ENCODE measurements around the gene CYP26B1. TPM values are rescaled to one million over a fixed set of nuclear protein-coding genes. Genes with fewer than 3 reads are reported as not detected.

The CYP26B1 gene
- total and polyA plus RNA-seq, 4 donors, result 0.47 to 1.8 (median 0.65) TPM

DNA sequence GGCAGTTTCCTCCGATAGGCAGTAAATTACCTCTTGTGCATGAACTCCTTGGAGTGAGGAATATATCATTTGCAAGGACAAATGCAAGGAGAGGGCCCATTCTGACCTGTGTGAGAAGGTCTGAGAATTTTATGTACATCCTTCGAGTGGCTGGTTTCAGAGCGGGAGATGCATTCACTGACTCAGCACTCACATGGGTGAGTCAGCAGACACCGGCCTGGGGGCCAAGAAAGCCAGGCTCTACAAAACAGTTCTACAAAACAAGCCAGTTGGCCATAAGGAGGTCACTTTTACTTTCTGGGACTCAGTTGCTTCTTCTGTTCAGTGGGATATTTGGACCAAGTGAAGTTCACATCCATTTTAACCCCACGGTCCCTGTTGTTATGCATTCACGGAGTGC is 35.3 kb downstream of the CYP26B1 start:
- Histone ChIP-seq H3K9ac (ENCODE audit: low read depth in 1 of 2, low read length in 2 of 2) (no peak overlapping the region), H3K27ac (ENCODE audit: low read depth in 1 of 2, low read length in 2 of 2) (no peak overlapping the region), H3K4me3 (ENCODE audit: low read depth in 1 of 3, low read length in 3 of 3) (no peak overlapping the region), H3K36me3 (ENCODE audit: control insufficient read depth in 4 of 4, insufficient read depth in 3 of 4, low read depth in 1 of 4, low read length in 3 of 4) (no peaks in the 10 kb centered on the region), H3K9me3 (ENCODE audit: control insufficient read depth in 4 of 4, low read length in 3 of 4) (no peaks in the 10 kb centered on the region), H3K4me1 (ENCODE audit: control insufficient read depth in 4 of 4, insufficient read depth in 4 of 4, low read length in 3 of 4) (no peaks in the 10 kb centered on the region), H3K27me3 (ENCODE audit: control insufficient read depth in 4 of 4, insufficient read depth in 4 of 4, low read length in 3 of 4) (no peaks in the 10 kb centered on the region)
- peak; percentile 16 for DNase-seq (ENCODE audit: low spot score)
- TF ChIP-seq, protein P1, sequence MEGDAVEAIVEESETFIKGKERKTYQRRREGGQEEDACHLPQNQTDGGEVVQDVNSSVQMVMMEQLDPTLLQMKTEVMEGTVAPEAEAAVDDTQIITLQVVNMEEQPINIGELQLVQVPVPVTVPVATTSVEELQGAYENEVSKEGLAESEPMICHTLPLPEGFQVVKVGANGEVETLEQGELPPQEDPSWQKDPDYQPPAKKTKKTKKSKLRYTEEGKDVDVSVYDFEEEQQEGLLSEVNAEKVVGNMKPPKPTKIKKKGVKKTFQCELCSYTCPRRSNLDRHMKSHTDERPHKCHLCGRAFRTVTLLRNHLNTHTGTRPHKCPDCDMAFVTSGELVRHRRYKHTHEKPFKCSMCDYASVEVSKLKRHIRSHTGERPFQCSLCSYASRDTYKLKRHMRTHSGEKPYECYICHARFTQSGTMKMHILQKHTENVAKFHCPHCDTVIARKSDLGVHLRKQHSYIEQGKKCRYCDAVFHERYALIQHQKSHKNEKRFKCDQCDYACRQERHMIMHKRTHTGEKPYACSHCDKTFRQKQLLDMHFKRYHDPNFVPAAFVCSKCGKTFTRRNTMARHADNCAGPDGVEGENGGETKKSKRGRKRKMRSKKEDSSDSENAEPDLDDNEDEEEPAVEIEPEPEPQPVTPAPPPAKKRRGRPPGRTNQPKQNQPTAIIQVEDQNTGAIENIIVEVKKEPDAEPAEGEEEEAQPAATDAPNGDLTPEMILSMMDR (IDR thresholded peaks at IDR 0.05; ENCODE audit: low read depth, low read length, missing input control), result no peak
- TF ChIP-seq, protein P2, sequence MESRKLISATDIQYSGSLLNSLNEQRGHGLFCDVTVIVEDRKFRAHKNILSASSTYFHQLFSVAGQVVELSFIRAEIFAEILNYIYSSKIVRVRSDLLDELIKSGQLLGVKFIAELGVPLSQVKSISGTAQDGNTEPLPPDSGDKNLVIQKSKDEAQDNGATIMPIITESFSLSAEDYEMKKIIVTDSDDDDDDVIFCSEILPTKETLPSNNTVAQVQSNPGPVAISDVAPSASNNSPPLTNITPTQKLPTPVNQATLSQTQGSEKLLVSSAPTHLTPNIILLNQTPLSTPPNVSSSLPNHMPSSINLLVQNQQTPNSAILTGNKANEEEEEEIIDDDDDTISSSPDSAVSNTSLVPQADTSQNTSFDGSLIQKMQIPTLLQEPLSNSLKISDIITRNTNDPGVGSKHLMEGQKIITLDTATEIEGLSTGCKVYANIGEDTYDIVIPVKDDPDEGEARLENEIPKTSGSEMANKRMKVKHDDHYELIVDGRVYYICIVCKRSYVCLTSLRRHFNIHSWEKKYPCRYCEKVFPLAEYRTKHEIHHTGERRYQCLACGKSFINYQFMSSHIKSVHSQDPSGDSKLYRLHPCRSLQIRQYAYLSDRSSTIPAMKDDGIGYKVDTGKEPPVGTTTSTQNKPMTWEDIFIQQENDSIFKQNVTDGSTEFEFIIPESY (IDR thresholded peaks at IDR 0.05), result no peak
- TF ChIP-seq RAD21 (IDR thresholded peaks at IDR 0.05), result no peak
- TF ChIP-seq, protein P3, sequence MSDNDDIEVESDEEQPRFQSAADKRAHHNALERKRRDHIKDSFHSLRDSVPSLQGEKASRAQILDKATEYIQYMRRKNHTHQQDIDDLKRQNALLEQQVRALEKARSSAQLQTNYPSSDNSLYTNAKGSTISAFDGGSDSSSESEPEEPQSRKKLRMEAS (IDR thresholded peaks at IDR 0.05), result no peak
- no peak for TF ChIP-seq RXRA (IDR thresholded peaks at IDR 0.05)
- TF ChIP-seq SP1 (IDR thresholded peaks at IDR 0.05), result no peak
- TF ChIP-seq, protein P4, sequence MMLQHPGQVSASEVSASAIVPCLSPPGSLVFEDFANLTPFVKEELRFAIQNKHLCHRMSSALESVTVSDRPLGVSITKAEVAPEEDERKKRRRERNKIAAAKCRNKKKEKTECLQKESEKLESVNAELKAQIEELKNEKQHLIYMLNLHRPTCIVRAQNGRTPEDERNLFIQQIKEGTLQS (IDR thresholded peaks at IDR 0.05), result no peak
- no peak for TF ChIP-seq GABPA (IDR thresholded peaks at IDR 0.05 in 1 of 2, conservative IDR thresholded peaks at IDR 0.05 in 1 of 2)
- TF ChIP-seq HNF4A (conservative IDR thresholded peaks at IDR 0.05), result no peak
- no peak for TF ChIP-seq TAF1 (conservative IDR thresholded peaks at IDR 0.05)
- TF ChIP-seq EGR1 (IDR thresholded peaks at IDR 0.05; ENCODE audit: low read depth in 2 of 2), result no peak
- no peak for TF ChIP-seq FOXA2 (IDR thresholded peaks at IDR 0.05)
- WGBS, result 94% methylated on average over 6 of the region's 6 CpGs

DNA sequence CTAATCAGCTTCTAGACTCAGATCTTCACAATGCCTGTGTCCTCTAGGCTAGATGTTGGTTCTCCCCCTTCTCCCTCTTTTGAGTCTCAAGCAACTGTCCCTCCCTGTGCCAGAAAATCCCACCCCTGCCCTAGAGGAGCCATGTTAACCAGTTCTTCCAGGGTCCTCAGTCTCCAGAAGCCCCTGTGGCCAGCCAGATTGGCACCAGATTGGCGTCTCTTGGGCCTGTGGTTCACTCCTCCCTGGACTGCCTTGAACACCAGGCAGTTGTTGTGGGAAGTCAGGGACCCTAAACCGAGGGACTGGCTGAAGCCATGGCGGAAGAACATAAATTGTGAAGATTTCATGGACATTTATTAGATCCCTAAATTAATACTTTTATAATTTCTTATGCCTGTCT is 36.6 kb downstream of the CYP26B1 start:
- H3K9ac ChIP-seq (ENCODE audit: low read depth in 1 of 2, low read length in 2 of 2), result no peak overlapping the region
- WGBS, result 95% methylated on average over 3 of the region's 3 CpGs
- H3K4me1 ChIP-seq (ENCODE audit: control insufficient read depth in 4 of 4, insufficient read depth in 4 of 4, low read length in 3 of 4), result no peaks in the 10 kb centered on the region
- no peaks in the 10 kb centered on the region for H3K27me3 ChIP-seq (ENCODE audit: control insufficient read depth in 4 of 4, insufficient read depth in 4 of 4, low read length in 3 of 4)
- TF ChIP-seq, protein P4 (IDR thresholded peaks at IDR 0.05), result no peak
- no peak for TF ChIP-seq HNF4G (IDR thresholded peaks at IDR 0.05)
- TF ChIP-seq FOXA2 (IDR thresholded peaks at IDR 0.05), result no peak
- TF ChIP-seq, protein P5, sequence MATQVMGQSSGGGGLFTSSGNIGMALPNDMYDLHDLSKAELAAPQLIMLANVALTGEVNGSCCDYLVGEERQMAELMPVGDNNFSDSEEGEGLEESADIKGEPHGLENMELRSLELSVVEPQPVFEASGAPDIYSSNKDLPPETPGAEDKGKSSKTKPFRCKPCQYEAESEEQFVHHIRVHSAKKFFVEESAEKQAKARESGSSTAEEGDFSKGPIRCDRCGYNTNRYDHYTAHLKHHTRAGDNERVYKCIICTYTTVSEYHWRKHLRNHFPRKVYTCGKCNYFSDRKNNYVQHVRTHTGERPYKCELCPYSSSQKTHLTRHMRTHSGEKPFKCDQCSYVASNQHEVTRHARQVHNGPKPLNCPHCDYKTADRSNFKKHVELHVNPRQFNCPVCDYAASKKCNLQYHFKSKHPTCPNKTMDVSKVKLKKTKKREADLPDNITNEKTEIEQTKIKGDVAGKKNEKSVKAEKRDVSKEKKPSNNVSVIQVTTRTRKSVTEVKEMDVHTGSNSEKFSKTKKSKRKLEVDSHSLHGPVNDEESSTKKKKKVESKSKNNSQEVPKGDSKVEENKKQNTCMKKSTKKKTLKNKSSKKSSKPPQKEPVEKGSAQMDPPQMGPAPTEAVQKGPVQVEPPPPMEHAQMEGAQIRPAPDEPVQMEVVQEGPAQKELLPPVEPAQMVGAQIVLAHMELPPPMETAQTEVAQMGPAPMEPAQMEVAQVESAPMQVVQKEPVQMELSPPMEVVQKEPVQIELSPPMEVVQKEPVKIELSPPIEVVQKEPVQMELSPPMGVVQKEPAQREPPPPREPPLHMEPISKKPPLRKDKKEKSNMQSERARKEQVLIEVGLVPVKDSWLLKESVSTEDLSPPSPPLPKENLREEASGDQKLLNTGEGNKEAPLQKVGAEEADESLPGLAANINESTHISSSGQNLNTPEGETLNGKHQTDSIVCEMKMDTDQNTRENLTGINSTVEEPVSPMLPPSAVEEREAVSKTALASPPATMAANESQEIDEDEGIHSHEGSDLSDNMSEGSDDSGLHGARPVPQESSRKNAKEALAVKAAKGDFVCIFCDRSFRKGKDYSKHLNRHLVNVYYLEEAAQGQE (IDR thresholded peaks at IDR 0.05), result no peak
- no peak for TF ChIP-seq HNF4A (conservative IDR thresholded peaks at IDR 0.05)
- TF ChIP-seq GABPA (IDR thresholded peaks at IDR 0.05 in 1 of 2, conservative IDR thresholded peaks at IDR 0.05 in 1 of 2), result no peak
- TF ChIP-seq, protein P2 (IDR thresholded peaks at IDR 0.05), result no peak
- no peak for TF ChIP-seq FOXA1 (IDR thresholded peaks at IDR 0.05)
- TF ChIP-seq, protein P3 (IDR thresholded peaks at IDR 0.05), result no peak
- no peak for TF ChIP-seq RAD21 (IDR thresholded peaks at IDR 0.05)
- TF ChIP-seq RXRA (IDR thresholded peaks at IDR 0.05), result no peak
- TF ChIP-seq JUND (IDR thresholded peaks at IDR 0.05), result no peak
- TF ChIP-seq TAF1 (conservative IDR thresholded peaks at IDR 0.05), result no peak
- TF ChIP-seq, protein P1 (IDR thresholded peaks at IDR 0.05; ENCODE audit: low read depth, low read length, missing input control), result no peak
- TF ChIP-seq YY1 (IDR thresholded peaks at IDR 0.05), result no peak
- no peak for TF ChIP-seq EGR1 (IDR thresholded peaks at IDR 0.05; ENCODE audit: low read depth in 2 of 2)
- H3K9me3 ChIP-seq (ENCODE audit: control insufficient read depth in 4 of 4, low read length in 3 of 4), result no peaks in the 10 kb centered on the region
- DNase-seq (ENCODE audit: low spot score), result no peak
- no peaks in the 10 kb centered on the region for H3K36me3 ChIP-seq (ENCODE audit: control insufficient read depth in 4 of 4, insufficient read depth in 3 of 4, low read depth in 1 of 4, low read length in 3 of 4)
- no peak overlapping the region for H3K4me3 ChIP-seq (ENCODE audit: low read depth in 1 of 3, low read length in 3 of 3)
- no peak overlapping the region for H3K27ac ChIP-seq (ENCODE audit: low read depth in 1 of 2, low read length in 2 of 2)

Measured in liver (tissue), 9 donors.